Measurements from ENCODE around the gene SUMF1.
"Not testable (repeated sequence)": the region's sequence is repeated elsewhere in the genome, so short reads cannot be mapped to it uniquely, and the experiment has no call there.

Gene SUMF1

GRCh38 chr3:4335840-4336562 lies 131.1 kb downstream of the SUMF1 start:
- DNase-seq (no peak), ATAC-seq (no peak)

GRCh38 chr3:4334548-4334947 lies 132.5 kb downstream of the SUMF1 start:
- DNase-seq (no peak), ATAC-seq (no peak)

- DNase-seq, result no peak
- no peak for ATAC-seq
Observed at GRCh38 chr3:4332991-4333390, 134.1 kb downstream of the SUMF1 start.

GRCh38 chr3:4332574-4332973 lies 134.5 kb downstream of the SUMF1 start:
- DNase-seq (no peak), ATAC-seq (no peak)

- DNase-seq, result no peak
- no peak for ATAC-seq
Observed at GRCh38 chr3:4332111-4332510, 135.0 kb downstream of the SUMF1 start.

GRCh38 chr3:4329806-4330205 lies 137.3 kb downstream of the SUMF1 start:
- DNase-seq, ATAC-seq: not testable (repeated sequence)

- ATAC-seq (no peak), DNase-seq (no peak)
Observed at GRCh38 chr3:4326868-4327267, 140.2 kb downstream of the SUMF1 start.

- no peak for DNase-seq
Observed at GRCh38 chr3:4323246-4324027, 143.6 kb downstream of the SUMF1 start.

GRCh38 chr3:4322635-4323034 lies 144.4 kb downstream of the SUMF1 start:
- DNase-seq, result no peak
- ATAC-seq, result no peak

More at GRCh38 chr3:4323246-4324027, 143.6 kb downstream of the SUMF1 start:
- no peak for ATAC-seq

GRCh38 chr3:4321732-4322131 lies 145.3 kb downstream of the SUMF1 start:
- DNase-seq (no peak), ATAC-seq (no peak)

GRCh38 chr3:4320096-4320911 lies 146.8 kb downstream of the SUMF1 start:
- ATAC-seq (no peak), DNase-seq (no peak)

- no peak for ATAC-seq
- DNase-seq, result no peak
Observed at GRCh38 chr3:4314688-4315087, 152.4 kb downstream of the SUMF1 start.

- ATAC-seq, result no peak
Observed at GRCh38 chr3:4313606-4314293, 153.3 kb downstream of the SUMF1 start.

GRCh38 chr3:4311496-4311895 lies 155.6 kb downstream of the SUMF1 start:
- ATAC-seq (no peak), DNase-seq (no peak)

More at GRCh38 chr3:4313606-4314293, 153.3 kb downstream of the SUMF1 start:
- DNase-seq, result no peak
